Endothelial cell of umbilical vein (primary cell): ENCODE measurements around the gene YY1. TPM values are rescaled to one million over a fixed set of nuclear protein-coding genes. Genes with fewer than 3 reads are reported as not detected.

Source experiments
- BruUV-seq: library from RNA; stranded (reverse); fragments of 400-500 nt; replicated peaks from 2 replicates; lab custom pipeline; 2021; lab: Mats Ljungman, UMichigan
- CTCF ChIA-PET: fragments of 300-600, 350-600 bp; sonication (Branson Sonifier 250); formaldehyde crosslinking; loops from one replicate; lab custom pipeline; 2021; ENCODE audit warnings: antibody characterized with exemption, inconsistent platforms; lab: Charles Lee
- POLR2A ChIA-PET: fragments of 300-600, 350-600 bp; sonication (Branson Sonifier 250); formaldehyde crosslinking; loops from one replicate; lab custom pipeline; 2021; ENCODE audit warnings: antibody characterized with exemption, inconsistent platforms; lab: Charles Lee
- DNase-seq: peaks from one replicate; pipeline ENCODE4 v3.0.0-alpha.2; 2011; ENCODE audit warnings: low read depth, low spot score
- FAIRE-seq: peaks from 2 replicates; lab custom pipeline; 2011; peaks lifted over from hg19 to GRCh38; lab: Jason Lieb, UNC
- H2AFZ ChIP-seq: 2 replicates; pipeline ENCODE4 v1.6.0; 2012; ENCODE audit warnings: low read depth, low read length, control low read depth, inconsistent platforms
- H3K27ac ChIP-seq: 2 replicates; pipeline ENCODE4 v1.5.1; 2011; ENCODE audit warnings: low read depth, mild to moderate bottlenecking, control low read depth, low read length, moderate library complexity; ENCODE audit not compliant: insufficient read depth
- H3K27me3 ChIP-seq, 2 experiments: 2 replicates each; pipeline versions ENCODE4 v1.6.0 to v1.6.1; 2011; ENCODE audit warnings: low read length in 2 of 2, mixed read lengths in 1 of 2; ENCODE audit not compliant: control insufficient read depth in 2 of 2, insufficient read depth in 2 of 2
- H3K36me3 ChIP-seq, 2 experiments: 2 replicates in 1 of 2; 3 replicates in 1 of 2; pipeline ENCODE4 v1.5.1; 2011; ENCODE audit warnings: low read length in 2 of 2, mild to moderate bottlenecking in 1 of 2, moderate library complexity in 1 of 2; ENCODE audit not compliant: control insufficient read depth in 2 of 2, insufficient read depth in 2 of 2; ENCODE audit errors: extremely low read depth in 1 of 2
- H3K4me1 ChIP-seq: 3 replicates; pipeline ENCODE4 v1.5.1; 2011; ENCODE audit warnings: mild to moderate bottlenecking, low read length; ENCODE audit not compliant: control insufficient read depth, insufficient read depth; ENCODE audit errors: extremely low read depth
- H3K4me2 ChIP-seq: 2 replicates; pipeline ENCODE4 v1.6.1; 2011; ENCODE audit warnings: low read length, control low read depth, mixed read lengths; ENCODE audit not compliant: insufficient read depth
- H3K4me3 ChIP-seq, 3 experiments: fragments of 200-600 bp in 1 of 3; sonication (generic), shearing (Covaris generic) in 1 of 3; replicated peaks in 1 of 3; 2 replicates each; pipeline ENCODE4 v1.5.1; 2011 to 2016; ENCODE audit warnings: control low read depth in 3 of 3, low read length in 3 of 3, mild to moderate bottlenecking in 2 of 3, inconsistent platforms in 1 of 3, low read depth in 1 of 3, moderate library complexity in 1 of 3; ENCODE audit not compliant: insufficient read depth in 1 of 3
- H3K79me2 ChIP-seq: 2 replicates; pipeline ENCODE4 v1.6.0; 2012; ENCODE audit warnings: low read length, inconsistent platforms; ENCODE audit not compliant: control insufficient read depth, insufficient read depth
- H3K9ac ChIP-seq: replicated peaks from 2 replicates; pipeline ENCODE3; 2011; ENCODE audit warnings: low read length, control low read depth; ENCODE audit not compliant: insufficient read depth; ENCODE audit errors: extremely low read depth
- H3K9me1 ChIP-seq: replicated peaks from 3 replicates; pipeline ENCODE4 v1.6.0; 2011; ENCODE audit warnings: mild to moderate bottlenecking, low read length; ENCODE audit not compliant: control insufficient read depth, insufficient read depth; ENCODE audit errors: extremely low read depth
- H3K9me3 ChIP-seq: replicated peaks from 2 replicates; pipeline ENCODE4 v1.5.1; 2012; ENCODE audit warnings: low read length, inconsistent platforms; ENCODE audit not compliant: control insufficient read depth, insufficient read depth
- H4K20me1 ChIP-seq: replicated peaks from 2 replicates; pipeline ENCODE3; 2011; ENCODE audit warnings: mild to moderate bottlenecking, low read length; ENCODE audit not compliant: control insufficient read depth, insufficient read depth; ENCODE audit errors: extremely low read depth
- EZH2 ChIP-seq: IDR thresholded peaks from 2 replicates; pipeline ENCODE4 v1.6.1; 2012; ENCODE audit warnings: borderline replicate concordance, low read depth, mild to moderate bottlenecking, moderate library complexity, low read length, inconsistent platforms; ENCODE audit not compliant: severe bottlenecking
- FOS ChIP-seq: IDR thresholded peaks from 2 replicates; pipeline ENCODE4 v1.6.1; 2011; ENCODE audit warnings: mild to moderate bottlenecking, low read length, moderate library complexity, borderline replicate concordance; ENCODE audit not compliant: insufficient read depth
- GATA2 ChIP-seq: IDR thresholded peaks from 2 replicates; pipeline ENCODE4 v1.7.0; 2011; ENCODE audit warnings: low read depth, mild to moderate bottlenecking, moderate library complexity, mixed read lengths, low read length; ENCODE audit not compliant: insufficient read length, insufficient read depth
- JUN ChIP-seq: IDR thresholded peaks from 2 replicates; pipeline ENCODE4 v1.6.1; 2011; ENCODE audit warnings: borderline replicate concordance, low read depth; ENCODE audit not compliant: insufficient read length, insufficient read depth
- POLR2A ChIP-seq: IDR thresholded peaks from 2 replicates; pipeline ENCODE4 v1.6.1; 2012; ENCODE audit warnings: low read depth, mild to moderate bottlenecking, control low read depth, low read length
- POLR2AphosphoS5 ChIP-seq: IDR thresholded peaks from 2 replicates; pipeline ENCODE4 v1.6.1; 2012; ENCODE audit warnings: low read depth, mild to moderate bottlenecking, control low read depth, low read length, moderate library complexity; ENCODE audit not compliant: insufficient read depth
- dilution Hi-C: fragments of 300-500 bp; cut with MboI; formaldehyde crosslinking; loops from one replicate; pipeline ENCODE4 v1.15.0; 2019; ENCODE audit warnings: low sequenced_read_pairs; ENCODE audit not compliant: extremely low pct_ligation_motif_present
- intact Hi-C: fragments of 100-400 bp; cut with micrococcal nuclease; formaldehyde crosslinking; loops from one replicate; pipeline ENCODE4 v1.10.0; 2022
- polyA plus RNA-seq, 4 experiments: library from polyadenylated mRNA; depleted of rRNA in 3 of 4; stranded (reverse) in 3 of 4; unstranded in 1 of 4; fragments of >200 nt; gene quantifications; 2 replicates each; pipeline versions ENCODE4 v1.2.1 to v1.2.3, GENCODE V29; 2011 to 2012; ENCODE audit warnings: missing spikeins in 1 of 4
- total RNA-seq: library from RNA; stranded (reverse); gene quantifications from 2 replicates; pipeline ENCODE4 v1.2.3, GENCODE V29; 2021
- TF ChIP-seq, protein P1 (sequence below): IDR thresholded peaks from 2 replicates; pipeline ENCODE4 v1.6.1; 2011; ENCODE audit not compliant: insufficient read depth, insufficient read length
- TF ChIP-seq, protein P2 (sequence below), 2 donors: IDR thresholded peaks; 1 replicate in 1 of 2; 2 replicates in 1 of 2; pipeline ENCODE4 v1.5.1; 2011; ENCODE audit warnings: low read length in 2 of 2, mild to moderate bottlenecking in 2 of 2, moderate library complexity in 2 of 2, control low read depth in 1 of 2, inconsistent platforms in 1 of 2, low read depth in 1 of 2; ENCODE audit not compliant: insufficient read depth in 1 of 2; ENCODE audit errors: extremely low read depth in 1 of 2

Gene YY1
- total and polyA plus RNA-seq, 2 donors (not counting 3 experiments of a cell fraction or from before 2014, with no cell fraction given) = 23.5 to 78.6 TPM

DNA sequence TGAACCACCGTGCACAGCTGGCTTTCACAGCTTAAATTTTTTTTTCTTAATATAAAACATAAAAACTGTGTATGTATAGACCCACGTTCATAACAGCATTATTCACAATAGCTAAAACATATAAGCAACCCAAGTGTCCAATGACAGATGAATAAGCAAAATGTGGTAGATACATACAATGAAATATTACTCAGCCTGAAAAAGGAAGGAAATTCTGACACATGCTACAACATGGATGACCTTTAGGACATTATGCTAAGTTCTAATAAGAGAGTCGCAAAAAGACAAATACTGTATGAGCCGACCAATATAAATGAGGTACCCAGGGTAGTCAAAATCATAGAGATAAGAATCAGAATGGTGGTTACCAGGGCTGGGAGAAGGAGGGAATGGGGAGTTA lies 13.8 kb upstream of the YY1 start:
- Histone ChIP-seq H2AFZ (no peak overlapping the region), H3K4me1 (peaks cover 19% of the 10 kb centered on the region), H3K27me3 (no peaks in the 10 kb centered on the region), H3K4me3 (no peak overlapping the region), H3K9ac (no peak overlapping the region), H3K27ac (no peak overlapping the region), H3K9me1 (no peaks in the 10 kb centered on the region), H3K79me2 (no peaks in the 10 kb centered on the region), H3K36me3 (no peaks in the 10 kb centered on the region), H3K9me3 (no peaks in the 10 kb centered on the region), H3K4me2 (no peak overlapping the region), H4K20me1 (no peaks in the 10 kb centered on the region)
- TF ChIP-seq POLR2AphosphoS5 = no peak
- TF ChIP-seq GATA2 = no peak
- TF ChIP-seq, protein P1, sequence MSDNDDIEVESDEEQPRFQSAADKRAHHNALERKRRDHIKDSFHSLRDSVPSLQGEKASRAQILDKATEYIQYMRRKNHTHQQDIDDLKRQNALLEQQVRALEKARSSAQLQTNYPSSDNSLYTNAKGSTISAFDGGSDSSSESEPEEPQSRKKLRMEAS = no peak
- TF ChIP-seq, protein P2, sequence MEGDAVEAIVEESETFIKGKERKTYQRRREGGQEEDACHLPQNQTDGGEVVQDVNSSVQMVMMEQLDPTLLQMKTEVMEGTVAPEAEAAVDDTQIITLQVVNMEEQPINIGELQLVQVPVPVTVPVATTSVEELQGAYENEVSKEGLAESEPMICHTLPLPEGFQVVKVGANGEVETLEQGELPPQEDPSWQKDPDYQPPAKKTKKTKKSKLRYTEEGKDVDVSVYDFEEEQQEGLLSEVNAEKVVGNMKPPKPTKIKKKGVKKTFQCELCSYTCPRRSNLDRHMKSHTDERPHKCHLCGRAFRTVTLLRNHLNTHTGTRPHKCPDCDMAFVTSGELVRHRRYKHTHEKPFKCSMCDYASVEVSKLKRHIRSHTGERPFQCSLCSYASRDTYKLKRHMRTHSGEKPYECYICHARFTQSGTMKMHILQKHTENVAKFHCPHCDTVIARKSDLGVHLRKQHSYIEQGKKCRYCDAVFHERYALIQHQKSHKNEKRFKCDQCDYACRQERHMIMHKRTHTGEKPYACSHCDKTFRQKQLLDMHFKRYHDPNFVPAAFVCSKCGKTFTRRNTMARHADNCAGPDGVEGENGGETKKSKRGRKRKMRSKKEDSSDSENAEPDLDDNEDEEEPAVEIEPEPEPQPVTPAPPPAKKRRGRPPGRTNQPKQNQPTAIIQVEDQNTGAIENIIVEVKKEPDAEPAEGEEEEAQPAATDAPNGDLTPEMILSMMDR (IDR thresholded peaks at IDR 0.05; ENCODE audit: extremely low read depth in 1 of 2, insufficient read depth in 1 of 2, low read depth in 1 of 2, low read length in 2 of 2) = no peak
- no peak for TF ChIP-seq JUN
- no peak for TF ChIP-seq POLR2A
- no peak for TF ChIP-seq EZH2
- TF ChIP-seq FOS = no peak
- intact Hi-C loops (no loop called here), dilution Hi-C loops (no loop called here)
- no TSS peak for BruUV-seq
- no peak for FAIRE-seq
- POLR2A ChIA-PET = no interaction called here
- CTCF ChIA-PET = interaction anchor here (1.0 to 1.5 kb wide), 2 partner anchors 10 to 11 kb away, joined by 3 read pairs; no protein-coding TSS in a partner anchor
- DNase-seq = no peak
